ENCODE measurements around the gene STAG1. TPM values are rescaled to one million over a fixed set of nuclear protein-coding genes. Genes with fewer than 3 reads are reported as not detected.

The STAG1 gene
- polyA plus RNA-seq, 1 experiment: 13.8 TPM

- ChIA-PET POLR2A (no interaction called here), CTCF (no interaction called here)
- Histone ChIP-seq H3K36me3 (ENCODE audit: control insufficient read depth, insufficient read depth, low read length) (no peaks in the 10 kb centered on the region), H3K4me3 (ENCODE audit: low read depth, low read length) (no peak overlapping the region), H3K27me3 (ENCODE audit: control insufficient read depth, insufficient read depth, low read length) (no peaks in the 10 kb centered on the region)
- TF ChIP-seq CTCF (IDR thresholded peaks at IDR 0.05; ENCODE audit: insufficient read depth, low read depth, low read length): no peak
- no peak for DNase-seq (ENCODE audit: low read depth)
These were observed 339.9 kb downstream of the STAG1 start for GRCh38 chr3:136412307-136412706.

GRCh38 chr3:136409549-136409948, 342.6 kb downstream of the STAG1 start:
- ChIA-PET CTCF (interaction anchor here (1.8 kb wide), 1 partner anchor 18 kb away, joined by 4 read pairs; no protein-coding TSS in a partner anchor), POLR2A (no interaction called here)
- no peak for TF ChIP-seq CTCF (IDR thresholded peaks at IDR 0.05; ENCODE audit: insufficient read depth, low read depth, low read length)

GRCh38 chr3:136404056-136404455, 348.1 kb downstream of the STAG1 start:
- no peak for TF ChIP-seq CTCF (IDR thresholded peaks at IDR 0.05; ENCODE audit: insufficient read depth, low read depth, low read length)
- ChIA-PET CTCF (interaction anchor here (3.1 kb wide), 1 partner anchor 12 kb away, joined by 9 read pairs; no protein-coding TSS in a partner anchor), POLR2A (no interaction called here)
- DNase-seq (ENCODE audit: low read depth): no peak
- H3K36me3 ChIP-seq (ENCODE audit: control insufficient read depth, insufficient read depth, low read length): no peaks in the 10 kb centered on the region; the same call in 1 of the 2 replicates
- no peaks in the 10 kb centered on the region for H3K27me3 ChIP-seq (ENCODE audit: control insufficient read depth, insufficient read depth, low read length)
- H3K4me3 ChIP-seq (ENCODE audit: low read depth, low read length): no peak overlapping the region

More at GRCh38 chr3:136409549-136409948, 342.6 kb downstream of the STAG1 start:
- Histone ChIP-seq H3K4me3 (ENCODE audit: low read depth, low read length) (no peak overlapping the region), H3K27me3 (ENCODE audit: control insufficient read depth, insufficient read depth, low read length) (no peaks in the 10 kb centered on the region), H3K36me3 (ENCODE audit: control insufficient read depth, insufficient read depth, low read length) (no peaks in the 10 kb centered on the region; the same call in 1 of the 2 replicates)
- no peak for DNase-seq (ENCODE audit: low read depth)

GRCh38 chr3:136396916-136397315, 355.3 kb downstream of the STAG1 start:
- Histone ChIP-seq H3K4me3 (ENCODE audit: low read depth, low read length) (no peak overlapping the region), H3K27me3 (ENCODE audit: control insufficient read depth, insufficient read depth, low read length) (no peaks in the 10 kb centered on the region), H3K36me3 (ENCODE audit: control insufficient read depth, insufficient read depth, low read length) (no peaks in the 10 kb centered on the region; the same call in 1 of the 2 replicates)
- DNase-seq (ENCODE audit: low read depth): peak; percentile 6
- POLR2A ChIA-PET: interaction anchor here (0.6 kb wide), 1 partner anchor 160 kb away, joined by 5 read pairs; no protein-coding TSS in a partner anchor
- TF ChIP-seq CTCF (IDR thresholded peaks at IDR 0.05; ENCODE audit: insufficient read depth, low read depth, low read length): no peak
- CTCF ChIA-PET: interaction anchor here (1.0 kb wide), 2 partner anchors 197 to 355 kb away, joined by 3 to 4 read pairs; partner anchors contain the start of gene STAG1

- POLR2A ChIA-PET: interaction anchor here (0.6 kb wide), 1 partner anchor 1536 kb away, joined by 4 read pairs; no protein-coding TSS in a partner anchor
- Histone ChIP-seq H3K27me3 (ENCODE audit: control insufficient read depth, insufficient read depth, low read length) (no peaks in the 10 kb centered on the region), H3K4me3 (ENCODE audit: low read depth, low read length) (no peak overlapping the region), H3K36me3 (ENCODE audit: control insufficient read depth, insufficient read depth, low read length) (no peaks in the 10 kb centered on the region; the same call in 1 of the 2 replicates)
- TF ChIP-seq CTCF (IDR thresholded peaks at IDR 0.05; ENCODE audit: insufficient read depth, low read depth, low read length): no peak
- DNase-seq (ENCODE audit: low read depth): no peak
- CTCF ChIA-PET: interaction anchor here (1.2 to 4.7 kb wide), 9 partner anchors 9 to 623 kb away, joined by 3 to 41 read pairs (median 8); partner anchors contain the start of gene STAG1
These were observed 361.6 kb downstream of the STAG1 start for GRCh38 chr3:136390574-136390973.

Data from BJ (cell line).